Loucy (cell line): ENCODE measurements around the gene GRM3.

Experiments
- H2AFZ ChIP-seq: fragments of 200-600 bp; sonication (generic); 2 replicates; pipeline ENCODE4 v1.6.0; 2016; ENCODE audit warnings: antibody characterized with exemption, mild to moderate bottlenecking, low read length, moderate library complexity
- H3F3A ChIP-seq: fragments of 200-600 bp; 2 replicates; pipeline ENCODE4 v1.6.0; 2016; ENCODE audit warnings: antibody characterized with exemption, low read depth, mild to moderate bottlenecking
- H3K27me3 ChIP-seq: fragments of 200-600 bp; sonication (generic); 2 replicates; pipeline ENCODE4 v1.6.1; 2014; ENCODE audit warnings: low read length, mild to moderate bottlenecking; ENCODE audit not compliant: insufficient read depth, poor library complexity, severe bottlenecking
- H3K36me3 ChIP-seq: fragments of 200-600 bp; sonication (generic); 2 replicates; pipeline ENCODE4 v1.6.1; 2016; ENCODE audit warnings: low read length; ENCODE audit not compliant: insufficient read depth
- H3K4me1 ChIP-seq: fragments of 200-600 bp; sonication (generic); 2 replicates; pipeline ENCODE4 v1.5.1; 2014; ENCODE audit warnings: low read length, mild to moderate bottlenecking; ENCODE audit not compliant: insufficient read depth, poor library complexity, severe bottlenecking
- H3K4me2 ChIP-seq: fragments of 200-600 bp; sonication (generic); 2 replicates; pipeline ENCODE4 v1.6.0; 2014; ENCODE audit warnings: antibody characterized with exemption, low read length, low read depth, mild to moderate bottlenecking; ENCODE audit not compliant: poor library complexity, severe bottlenecking
- H3K4me3 ChIP-seq: fragments of 200-600 bp; sonication (generic); 2 replicates; pipeline ENCODE4 v1.5.1; 2014; ENCODE audit warnings: low read length, mild to moderate bottlenecking, mixed read lengths; ENCODE audit not compliant: poor library complexity, severe bottlenecking
- H3K79me2 ChIP-seq: fragments of 200-600 bp; sonication (generic); 2 replicates; pipeline ENCODE4 v1.6.1; 2014; ENCODE audit warnings: low read length; ENCODE audit not compliant: insufficient read depth
- H3K9ac ChIP-seq: fragments of 200-600 bp; sonication (generic); 2 replicates; pipeline ENCODE4 v1.6.0; 2014; ENCODE audit warnings: mild to moderate bottlenecking, low read depth, low read length, moderate library complexity; ENCODE audit not compliant: poor library complexity, severe bottlenecking
- H3K9me2 ChIP-seq: fragments of 200-600 bp; sonication (generic); replicated peaks from 2 replicates; pipeline ENCODE4 v1.6.1; 2016; ENCODE audit warnings: low read depth, low read length, mixed read lengths
- H3K9me3 ChIP-seq: fragments of 200-600 bp; sonication (generic); 2 replicates; pipeline ENCODE4 v1.6.1; 2014; ENCODE audit warnings: mild to moderate bottlenecking, antibody characterized with exemption, low read length, low read depth; ENCODE audit not compliant: insufficient read depth
- H4K20me1 ChIP-seq: fragments of 200-600 bp; sonication (generic); 2 replicates; pipeline ENCODE4 v1.6.0; 2014; ENCODE audit warnings: antibody characterized with exemption, low read length, mild to moderate bottlenecking; ENCODE audit not compliant: insufficient read depth, poor library complexity, severe bottlenecking
- CTCF ChIP-seq: fragments of 200-600 bp; sonication (generic); conservative IDR thresholded peaks from 2 replicates; pipeline ENCODE4 v1.5.1; 2014; ENCODE audit warnings: mild to moderate bottlenecking, antibody characterized with exemption, low read length
- EZH2phosphoT487 ChIP-seq: fragments of 200-600 bp; IDR thresholded peaks from 2 replicates; pipeline ENCODE4 v1.6.1; 2018; ENCODE audit warnings: antibody characterized with exemption, mild to moderate bottlenecking, moderate library complexity, borderline replicate concordance

Gene GRM3

GRCh38 chr7:86814661-86815379 lies 171.1 kb downstream of the GRM3 start:
- Histone ChIP-seq H3K9me3 (no peaks in the 10 kb centered on the region), H3K4me1 (no peaks in the 10 kb centered on the region), H3K4me2 (no peak overlapping the region), H3K79me2 (no peaks in the 10 kb centered on the region), H3F3A (no peaks in the 10 kb centered on the region), H3K27me3 (no peaks in the 10 kb centered on the region), H2AFZ (no peak overlapping the region), H3K9ac (no peak overlapping the region), H3K9me2 (no peaks in the 10 kb centered on the region), H3K4me3 (no peak overlapping the region), H3K36me3 (no peaks in the 10 kb centered on the region), H4K20me1 (no peaks in the 10 kb centered on the region)
- TF ChIP-seq CTCF = peak; percentile 49
- TF ChIP-seq EZH2phosphoT487 = no peak

GRCh38 chr7:86815556-86815955 lies 171.8 kb downstream of the GRM3 start:
- no peak overlapping the region for H3K4me3 ChIP-seq
- no peaks in the 10 kb centered on the region for H3F3A ChIP-seq
- H3K79me2 ChIP-seq = no peaks in the 10 kb centered on the region
- no peaks in the 10 kb centered on the region for H3K9me2 ChIP-seq
- no peak overlapping the region for H3K9ac ChIP-seq
- H3K9me3 ChIP-seq = no peaks in the 10 kb centered on the region
- no peak overlapping the region for H2AFZ ChIP-seq
- H3K4me1 ChIP-seq = no peaks in the 10 kb centered on the region
- H3K36me3 ChIP-seq = no peaks in the 10 kb centered on the region
- H3K27me3 ChIP-seq = no peaks in the 10 kb centered on the region
- H4K20me1 ChIP-seq = no peaks in the 10 kb centered on the region
- no peak overlapping the region for H3K4me2 ChIP-seq
- TF ChIP-seq CTCF (no peak), EZH2phosphoT487 (no peak)

GRCh38 chr7:86818903-86819302 lies 175.2 kb downstream of the GRM3 start:
- Histone ChIP-seq H3K9ac (no peak overlapping the region), H2AFZ (no peak overlapping the region), H3K27me3 (no peaks in the 10 kb centered on the region), H3K9me3 (no peaks in the 10 kb centered on the region), H3K79me2 (no peaks in the 10 kb centered on the region), H4K20me1 (no peaks in the 10 kb centered on the region), H3K9me2 (no peaks in the 10 kb centered on the region), H3K4me1 (no peaks in the 10 kb centered on the region), H3F3A (no peaks in the 10 kb centered on the region), H3K4me2 (no peak overlapping the region), H3K4me3 (no peak overlapping the region), H3K36me3 (no peaks in the 10 kb centered on the region)
- TF ChIP-seq EZH2phosphoT487 = no peak
- no peak for TF ChIP-seq CTCF
